HT1080 (cell line): Measurements from ENCODE around the gene TMEM88. TPM values are rescaled to one million over a fixed set of nuclear protein-coding genes. Genes with fewer than 3 reads are reported as not detected.
"Not testable (repeated sequence)": the region's sequence is repeated elsewhere in the genome, so short reads cannot be mapped to it uniquely, and the experiment has no call there.

Experiments
- DNase-seq: peaks from one replicate; pipeline ENCODE4 v3.0.0-alpha.2; 2015; ENCODE audit warnings: low read depth
- total RNA-seq: library from RNA; depleted of rRNA; stranded (reverse); fragments of >200 nt; shearing (Covaris generic); gene quantifications from 2 replicates; pipeline ENCODE4 v1.2.3, GENCODE V29; 2014

Gene TMEM88
- total RNA-seq, 1 experiment from 2014 or later: 0.88 TPM

- no peak for DNase-seq
Measured at GRCh38 chr17:7855660-7856010, 769 bp downstream of the TMEM88 start.

GRCh38 chr17:7856011-7856810, 1.3 kb downstream of the TMEM88 start:
- no peak for DNase-seq

- peak; percentile 98 for DNase-seq
Measured at GRCh38 chr17:7856811-7857712, 2.2 kb downstream of the TMEM88 start, which contains the start of gene NAA38. Gene NAA38, minus strand, starts transcription at chr17:7857559. Its CDS starts 96 bp downstream, at chr17:7857463.

GRCh38 chr17:7857713-7858521, 3.1 kb downstream of the TMEM88 start, which contains the start of gene CYB5D1:
Gene CYB5D1, plus strand, starts transcription at chr17:7858003. Its CDS starts 132 bp downstream, at chr17:7858135.
- DNase-seq: no peak

GRCh38 chr17:7858522-7858810, 3.6 kb downstream of the TMEM88 start:
- no peak for DNase-seq

GRCh38 chr17:7859028-7859427, 4.2 kb downstream of the TMEM88 start:
- DNase-seq: no peak

- DNase-seq: peak; percentile 42
Measured at GRCh38 chr17:7862692-7863437, 8.0 kb downstream of the TMEM88 start.

- not testable (repeated sequence) for DNase-seq
Measured at GRCh38 chr17:7864384-7864783, 9.5 kb downstream of the TMEM88 start.

GRCh38 chr17:7864995-7865650, 10.3 kb downstream of the TMEM88 start:
- DNase-seq: no peak

- no peak for DNase-seq
Measured at GRCh38 chr17:7867881-7868329, 13.0 kb downstream of the TMEM88 start.

GRCh38 chr17:7873051-7873450, 18.2 kb downstream of the TMEM88 start:
- no peak for DNase-seq

GRCh38 chr17:7875804-7876370, 21.0 kb downstream of the TMEM88 start:
- DNase-seq: no peak

GRCh38 chr17:7878234-7878633, 23.4 kb downstream of the TMEM88 start:
- DNase-seq: no peak

GRCh38 chr17:7880076-7880868, 25.4 kb downstream of the TMEM88 start:
- no peak for DNase-seq

GRCh38 chr17:7881276-7882054, 26.6 kb downstream of the TMEM88 start:
- no peak for DNase-seq

- no peak for DNase-seq
Measured at GRCh38 chr17:7882068-7882467, 27.2 kb downstream of the TMEM88 start.

- no peak for DNase-seq
Measured at GRCh38 chr17:7882629-7883028, 27.8 kb downstream of the TMEM88 start.

GRCh38 chr17:7883781-7884386, 29.0 kb downstream of the TMEM88 start:
- DNase-seq: peak; percentile 21
